NCI-H1930 (cell line): ENCODE data around the gene SLCO3A1.

Source experiments
- DNase-seq, 2 experiments: peaks; one replicate each; lab custom pipeline; 2025; lab: John Stamatoyannopoulos, UW

SLCO3A1 gene

DNA sequence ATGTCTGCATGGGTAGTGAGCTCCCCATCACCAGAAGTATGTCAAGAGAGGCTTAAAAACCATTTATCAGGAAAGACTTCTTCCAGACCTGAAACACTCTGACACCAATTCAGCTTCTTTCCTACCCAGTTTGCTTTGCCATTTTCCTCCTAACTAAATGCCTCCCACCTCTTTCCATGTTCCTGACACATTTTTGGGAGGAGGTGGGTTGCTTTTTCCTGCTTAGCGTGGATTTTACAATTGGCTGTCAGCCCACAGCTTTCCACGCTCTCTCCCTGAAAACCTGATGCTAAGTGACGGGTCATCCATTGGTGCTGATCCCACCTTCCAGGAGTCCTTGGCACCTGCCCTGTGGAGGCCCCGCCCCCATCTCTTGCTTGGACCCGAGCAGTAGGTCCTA is 275.3 kb downstream of the SLCO3A1 start:
- DNase-seq, result no peak

DNA sequence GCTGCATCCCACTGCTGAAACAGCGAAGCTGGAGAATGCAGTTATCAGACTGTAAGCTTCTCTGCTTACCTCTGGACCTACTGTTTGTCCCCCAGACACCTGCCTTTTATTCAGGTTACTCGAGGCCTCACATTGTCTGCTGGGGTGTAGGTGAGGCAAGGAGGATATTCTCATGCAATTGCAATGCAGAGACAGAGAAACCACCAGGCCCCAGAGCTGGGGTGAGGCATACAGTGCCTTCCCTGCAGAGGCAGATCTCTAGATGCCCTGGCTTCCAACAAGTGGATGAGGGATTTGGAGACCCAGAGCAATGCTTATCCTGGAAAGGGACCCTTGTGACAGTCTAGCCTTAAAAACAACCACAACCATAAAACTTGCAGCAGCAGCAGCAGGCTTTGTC is 276.7 kb downstream of the SLCO3A1 start:
- no peak for DNase-seq

DNA sequence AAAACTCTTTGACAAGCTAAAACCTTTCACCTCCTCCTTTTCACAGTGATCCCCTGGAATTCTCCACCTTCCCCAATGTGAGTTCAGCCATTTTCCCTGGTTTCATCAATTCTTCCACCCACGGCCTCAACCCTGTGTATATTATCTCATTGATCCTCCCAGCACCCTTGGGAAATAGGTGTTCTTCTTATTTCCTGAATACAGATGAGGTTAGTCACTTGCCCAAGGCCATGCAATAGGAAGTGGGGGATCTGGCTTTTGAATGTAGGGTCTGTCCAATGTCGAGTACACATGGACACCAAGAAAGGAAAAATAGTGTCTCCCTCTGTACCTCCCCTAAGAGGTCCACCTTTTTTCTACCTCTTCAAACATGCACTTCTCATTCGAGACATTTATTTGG is 277.4 kb downstream of the SLCO3A1 start:
- DNase-seq, result no peak

DNA sequence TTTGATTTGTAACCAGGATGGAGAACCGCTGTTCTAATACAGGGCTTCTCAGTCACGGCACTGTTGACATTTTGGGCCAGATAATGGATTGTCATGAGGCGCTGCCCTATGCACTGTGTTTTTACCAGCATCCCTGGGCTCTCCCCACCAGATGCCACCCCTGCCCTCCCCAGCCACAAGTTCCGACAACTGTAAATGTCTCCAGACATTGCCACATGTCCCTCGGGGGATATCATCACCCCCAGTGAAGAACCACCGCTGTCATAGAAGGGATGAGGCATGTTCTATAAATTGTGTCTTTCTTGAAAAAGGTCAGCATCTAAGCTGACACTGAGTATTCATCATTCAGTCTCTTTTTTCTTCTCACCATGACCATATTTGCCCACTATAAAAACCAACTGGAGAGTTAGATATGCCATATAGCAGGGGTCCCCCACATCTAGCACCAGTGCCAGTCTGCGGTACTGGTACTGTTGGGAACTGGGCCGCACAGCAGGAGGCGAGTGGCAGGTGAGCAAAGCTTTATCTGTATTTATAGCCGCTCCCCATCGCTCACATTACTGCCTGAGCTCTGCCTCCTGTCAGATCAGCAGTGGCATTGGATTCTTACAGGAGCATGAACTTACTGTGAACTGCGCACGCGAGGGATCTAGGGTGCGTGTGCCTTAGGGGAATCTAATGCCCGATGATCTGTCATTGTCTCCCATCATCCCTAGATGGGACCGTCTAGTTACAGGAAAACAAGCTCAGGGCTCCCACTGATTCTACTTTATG is 279.7 kb downstream of the SLCO3A1 start:
- DNase-seq, result no peak

DNA sequence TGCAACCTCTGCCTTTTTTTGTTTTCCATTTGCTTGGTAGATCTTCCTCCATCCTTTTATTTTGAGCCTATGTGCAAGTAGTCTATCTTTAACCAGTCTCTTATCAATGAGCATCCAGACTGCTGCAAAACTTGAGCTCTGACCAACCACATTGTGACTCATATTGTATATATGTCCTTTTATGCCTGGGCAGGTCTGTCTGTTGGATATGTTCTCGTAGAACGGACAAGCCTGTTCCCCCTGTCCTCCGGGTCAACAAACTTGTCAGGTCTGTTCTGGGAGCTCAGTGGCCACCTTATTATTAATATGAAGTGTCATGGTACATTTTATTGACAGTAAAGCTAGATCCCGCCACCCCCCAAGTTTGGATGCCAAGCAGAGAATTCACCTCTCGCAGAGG is 287.3 kb downstream of the SLCO3A1 start:
- no peak for DNase-seq

DNA sequence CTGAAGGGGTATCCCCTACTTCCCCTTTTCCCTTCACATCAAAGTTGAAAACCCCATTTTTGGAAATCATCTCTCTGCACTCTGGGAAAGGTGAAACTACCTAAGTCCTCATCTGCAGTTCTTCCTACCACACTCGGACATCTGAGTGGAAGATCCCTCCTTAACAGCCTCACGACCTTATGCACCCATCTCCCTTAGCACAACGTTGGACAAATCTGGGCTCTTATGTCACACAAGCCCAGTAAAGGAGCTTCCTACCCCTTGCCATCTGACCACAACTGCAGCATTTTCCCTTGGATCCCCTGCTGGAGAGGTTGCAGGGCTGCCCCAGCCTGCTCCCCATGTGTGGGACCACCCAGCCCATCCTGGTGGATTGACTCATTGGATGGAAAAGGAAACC is 288.1 kb downstream of the SLCO3A1 start:
- DNase-seq, result no peak

DNA sequence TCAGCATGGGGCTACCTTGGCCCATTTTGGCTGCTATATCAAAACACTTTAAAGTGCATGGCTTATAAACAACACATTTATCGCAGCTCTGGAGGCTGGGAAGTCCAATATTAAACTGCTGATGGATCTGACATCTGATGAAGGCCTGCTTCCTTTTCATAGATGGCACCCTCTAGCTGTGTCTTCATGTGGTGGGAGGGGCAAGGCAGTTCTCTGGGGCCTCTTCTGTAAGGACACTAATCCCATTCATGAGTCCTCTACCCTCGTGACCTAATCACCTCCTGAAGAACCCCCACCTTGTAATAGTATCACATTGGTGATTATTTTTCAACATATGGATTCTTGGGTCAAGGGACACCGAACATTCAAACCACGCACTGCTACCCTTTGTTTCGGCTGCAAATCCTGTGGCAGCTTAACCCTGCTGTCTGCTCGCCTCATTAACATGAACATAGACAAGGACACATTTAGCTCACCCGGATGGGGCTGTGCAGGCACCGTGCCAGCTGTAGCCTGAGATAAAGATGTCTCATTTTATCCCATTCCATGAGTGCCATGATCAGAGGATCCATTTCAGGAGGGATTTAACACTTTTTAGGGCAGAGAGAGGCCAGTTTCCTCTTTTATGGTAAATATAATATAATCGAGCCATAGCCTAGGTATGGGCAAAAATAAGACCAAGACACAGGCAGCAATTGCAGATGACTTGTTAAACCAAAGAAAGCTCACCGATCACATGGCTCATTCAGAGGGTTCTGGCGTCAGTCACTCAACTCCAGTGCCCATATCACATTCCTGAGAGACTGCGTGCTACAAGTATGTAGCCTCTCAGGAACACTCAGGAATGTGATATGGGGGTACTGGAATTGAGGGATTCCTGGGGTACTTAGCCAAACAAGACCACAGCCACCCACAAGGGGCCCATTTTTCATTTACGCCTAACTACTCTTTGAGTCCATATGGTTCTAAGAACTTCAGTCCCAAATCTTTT is 289.0 kb downstream of the SLCO3A1 start:
- DNase-seq, result no peak

DNA sequence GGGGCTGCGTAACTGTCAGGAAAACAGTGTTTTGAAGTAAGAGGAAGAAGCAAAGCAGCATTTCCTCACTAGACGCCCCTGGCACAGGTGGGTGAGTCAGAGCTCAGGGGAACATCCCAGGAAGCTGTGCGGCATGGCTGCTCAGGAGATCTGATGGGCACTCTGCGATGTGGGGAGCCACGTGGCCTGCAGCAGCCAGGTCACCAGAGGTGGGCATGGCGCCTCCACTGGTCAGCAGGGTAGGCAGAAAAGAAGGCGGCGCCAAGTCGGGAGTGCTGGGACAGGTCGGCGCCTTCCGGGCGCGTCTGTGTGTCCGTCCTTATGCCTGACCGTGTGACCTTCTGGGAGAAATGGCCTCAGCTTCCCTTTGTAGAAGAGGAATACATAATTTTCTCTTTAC is 290.3 kb downstream of the SLCO3A1 start:
- DNase-seq, result no peak

DNA sequence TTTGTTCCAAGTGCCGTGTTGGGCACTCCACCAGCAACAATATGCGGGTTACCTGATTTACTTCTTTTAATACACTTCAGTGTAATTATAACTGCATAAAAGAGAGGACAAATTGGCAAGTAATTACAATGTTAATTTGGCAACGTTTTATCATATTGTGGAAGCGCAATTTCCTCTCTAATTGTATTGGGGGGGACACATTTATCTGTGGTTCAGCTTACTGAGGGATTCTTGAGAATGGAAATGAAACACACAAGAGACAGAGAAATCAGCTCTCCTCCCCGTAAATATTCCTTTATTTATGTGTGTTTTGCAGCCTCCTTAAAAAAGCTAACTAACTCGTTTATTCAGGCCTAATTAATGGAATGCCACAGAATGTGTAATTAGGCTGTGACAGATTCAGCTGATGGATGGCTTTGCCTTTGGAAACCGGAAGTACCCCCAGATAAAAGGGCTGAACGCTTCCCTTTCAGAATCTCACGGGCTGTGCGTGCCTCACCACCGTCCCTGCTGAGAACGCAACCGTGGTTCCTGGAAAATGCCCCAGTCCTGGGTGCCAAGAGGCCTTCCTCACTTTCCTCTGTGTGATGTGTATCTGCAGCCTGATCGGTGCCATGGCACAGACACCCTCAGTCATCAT is 293.1 kb downstream of the SLCO3A1 start:
- DNase-seq, result no peak

DNA sequence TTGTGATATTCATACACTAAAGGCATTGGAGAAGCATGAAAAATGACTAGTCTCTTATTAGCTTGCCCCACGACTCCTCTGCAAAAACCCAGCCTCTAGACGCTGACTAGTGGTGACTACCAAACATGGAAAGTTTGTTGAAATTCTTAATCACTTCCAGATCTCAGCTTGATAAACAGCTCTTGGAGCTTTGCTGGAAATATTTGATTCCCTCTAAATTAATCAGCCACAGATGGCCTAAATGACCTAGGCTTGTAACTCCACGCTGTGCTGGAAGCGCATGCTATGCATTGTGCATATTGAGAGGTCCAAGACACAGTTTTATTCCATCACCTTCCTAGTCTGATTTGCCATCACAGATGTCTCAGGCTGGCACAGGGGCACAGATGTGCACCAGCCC is 295.5 kb downstream of the SLCO3A1 start:
- no peak for DNase-seq

DNA sequence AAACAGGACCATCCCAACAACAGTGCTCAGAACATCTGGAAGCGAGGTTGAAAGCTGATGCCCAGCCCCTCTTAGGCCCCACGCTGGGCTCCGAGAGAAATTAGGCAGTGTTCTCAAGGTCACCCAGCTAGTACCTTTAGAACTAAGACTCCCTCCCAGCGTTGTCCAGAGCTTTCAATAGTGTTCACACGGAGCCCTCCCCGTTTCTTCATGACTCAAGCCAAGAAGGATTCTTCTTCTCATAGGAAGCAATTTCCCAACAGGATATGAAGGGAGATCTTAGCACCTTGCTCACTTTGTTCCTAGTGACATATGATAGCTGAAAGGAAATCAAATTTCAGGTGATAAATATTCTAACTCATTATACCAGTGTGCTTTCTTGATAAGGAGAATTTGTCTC is 296.0 kb downstream of the SLCO3A1 start:
- DNase-seq, result no peak

DNA sequence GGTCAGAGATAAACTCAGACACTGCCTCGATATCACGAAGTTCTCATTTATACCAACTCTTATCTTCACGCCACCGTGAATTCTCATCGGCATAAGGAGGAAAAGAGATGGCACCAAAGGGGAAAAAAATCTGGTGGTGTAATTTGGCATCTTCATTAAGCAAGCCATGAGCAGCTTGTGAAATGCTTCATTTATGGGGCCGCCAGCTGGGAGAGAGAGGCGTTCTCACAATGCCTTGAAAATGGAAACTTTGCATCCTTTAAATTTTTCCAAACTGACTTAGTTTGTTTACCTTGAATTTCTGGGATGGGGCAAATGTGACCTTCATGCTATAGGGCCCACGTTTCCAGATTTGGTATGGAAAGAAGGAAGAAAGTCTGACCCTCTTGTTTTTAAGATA is 297.7 kb downstream of the SLCO3A1 start:
- no peak for DNase-seq

DNA sequence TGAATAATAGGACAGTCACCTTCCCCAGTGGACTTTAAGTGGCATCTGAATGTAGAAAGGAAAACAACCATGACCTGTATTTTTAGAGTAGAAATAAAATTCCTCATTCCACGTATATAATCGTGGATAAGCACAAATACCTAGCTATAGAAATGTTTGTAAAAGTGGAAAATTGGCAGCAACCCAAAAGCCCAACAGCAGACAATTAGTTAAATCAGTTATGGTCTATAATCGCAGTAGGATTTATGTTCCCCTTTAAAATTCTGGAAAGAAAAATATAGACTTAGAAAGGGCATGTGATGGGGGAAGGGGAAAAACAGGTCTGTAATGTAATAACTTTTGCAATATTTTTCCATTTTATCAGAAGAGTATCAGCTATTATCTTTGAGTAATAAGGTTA is 298.2 kb downstream of the SLCO3A1 start:
- no peak for DNase-seq

DNA sequence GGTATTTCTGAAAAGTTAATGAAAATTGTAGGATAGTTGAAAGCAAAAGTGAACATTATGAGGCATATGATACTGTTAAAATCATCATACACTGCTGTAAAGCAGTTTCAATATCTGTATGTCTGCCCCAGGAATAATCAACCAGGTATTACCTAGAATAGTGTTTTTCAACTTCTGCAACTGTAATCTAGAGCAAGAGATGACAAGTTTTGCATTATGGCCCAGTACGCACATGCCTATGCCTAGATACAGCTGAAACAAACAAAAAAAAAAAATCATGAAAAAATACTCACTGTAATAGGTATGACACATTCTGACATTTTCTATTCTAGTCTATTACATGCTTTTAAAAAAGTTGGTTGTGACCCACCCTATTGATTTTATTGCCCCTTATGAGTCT is 299.5 kb downstream of the SLCO3A1 start:
- DNase-seq, result no peak

DNA sequence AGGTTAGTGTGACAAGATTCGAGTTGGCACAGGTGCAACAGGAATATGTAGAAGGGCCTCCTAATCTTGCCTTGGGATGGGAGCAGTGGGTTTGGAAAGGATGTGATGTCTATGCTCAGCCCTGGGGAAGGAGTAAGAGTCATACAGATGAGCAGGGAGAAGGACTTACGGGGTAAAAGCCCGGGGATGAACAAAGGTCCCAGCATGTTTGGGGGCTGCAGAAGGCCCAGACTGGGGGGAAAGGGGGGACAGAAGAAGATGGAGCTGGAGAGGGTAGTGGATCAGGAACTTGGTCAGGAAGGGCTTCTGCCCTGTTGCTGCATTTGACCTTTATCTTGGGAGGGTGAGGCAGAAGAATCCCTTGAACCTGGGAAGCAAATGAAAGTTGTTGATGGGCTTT is 300.1 kb downstream of the SLCO3A1 start:
- DNase-seq, result no peak

DNA sequence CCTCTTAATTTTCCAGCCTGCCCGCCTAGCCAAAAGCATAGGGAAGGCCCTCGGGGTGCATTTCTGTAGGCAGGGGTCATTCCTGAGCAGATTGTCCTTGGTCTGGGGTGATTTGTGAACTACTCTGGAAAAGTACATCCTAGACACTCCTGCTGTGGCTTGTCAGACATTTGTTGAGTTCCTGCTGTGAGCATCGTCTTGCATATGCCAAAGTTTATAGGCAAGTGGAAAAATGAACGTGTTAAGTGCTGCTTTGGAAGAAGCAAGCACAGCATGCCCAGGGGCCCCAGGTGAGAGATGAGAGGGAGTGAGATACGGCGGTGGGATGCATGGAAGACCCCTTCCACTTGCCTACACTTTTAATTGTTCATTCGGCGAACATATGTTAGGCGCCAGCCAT is 302.4 kb downstream of the SLCO3A1 start:
- DNase-seq, result no peak

DNA sequence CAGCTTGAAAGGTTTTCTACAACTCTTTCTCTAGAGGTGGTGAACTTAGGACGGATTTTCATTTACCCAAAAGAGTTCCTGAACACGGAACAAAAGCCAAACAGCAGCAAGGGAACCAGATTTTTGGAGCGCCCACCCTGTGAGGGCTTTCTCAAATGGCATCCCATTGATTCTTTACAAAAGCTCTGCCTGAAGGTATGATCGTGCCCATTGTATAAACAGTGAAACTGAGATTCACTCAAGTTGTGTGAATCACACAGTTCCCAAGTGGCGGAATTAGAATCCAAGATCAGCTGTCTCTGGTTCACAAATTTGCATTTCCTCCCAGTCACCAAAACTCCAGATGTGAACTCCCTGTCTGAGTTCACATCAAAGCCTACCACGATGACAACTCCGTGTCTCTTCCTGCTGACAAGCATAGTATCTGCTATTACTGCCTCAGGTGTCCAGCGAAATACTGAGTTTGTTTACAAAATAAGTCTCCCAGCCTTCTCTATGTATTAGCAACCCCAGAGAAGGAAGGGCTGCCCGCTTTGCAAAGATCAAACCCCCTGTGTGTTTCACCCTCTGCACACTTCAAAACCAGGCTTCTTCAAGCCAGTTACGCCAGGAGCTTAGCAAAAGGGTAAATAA is 304.3 kb downstream of the SLCO3A1 start:
- DNase-seq, result no peak

DNA sequence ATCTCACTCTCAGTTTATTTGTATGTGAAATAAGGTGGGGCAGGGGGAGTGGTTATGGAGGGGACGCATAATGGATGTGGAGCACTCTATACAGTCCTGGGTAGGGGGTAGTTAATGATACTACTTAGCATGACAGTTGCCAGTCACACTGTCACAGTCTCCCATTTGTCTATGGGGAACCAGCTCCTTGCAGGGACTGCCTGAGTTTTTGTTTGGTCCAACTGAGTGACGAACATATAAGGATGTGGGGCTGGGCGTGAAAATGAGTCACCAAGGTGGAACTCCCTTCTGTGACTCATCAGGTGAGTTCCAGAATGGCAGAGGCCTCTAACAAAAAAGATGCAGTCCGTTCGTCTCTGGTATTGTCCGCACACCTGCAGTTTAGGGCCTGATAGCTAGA is 304.9 kb downstream of the SLCO3A1 start:
- DNase-seq, result no peak

DNA sequence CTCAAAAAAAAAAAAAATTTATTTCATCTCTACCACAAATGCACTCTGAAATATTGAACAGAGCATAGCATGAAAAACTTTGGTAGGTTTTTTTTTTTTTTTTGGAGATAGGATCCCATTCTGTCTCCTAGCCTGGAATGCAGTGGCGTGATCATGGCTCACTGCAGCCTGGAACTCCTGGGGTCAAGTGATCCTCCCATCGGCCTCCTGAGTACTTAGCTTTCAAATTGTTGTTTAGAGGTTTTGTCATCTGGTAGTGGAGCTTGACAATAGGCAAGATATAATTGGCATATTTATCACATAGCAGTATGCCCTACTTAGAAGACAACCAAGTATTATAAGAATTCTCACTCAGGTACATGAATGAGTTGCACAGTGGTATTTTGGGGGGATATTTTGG is 306.0 kb downstream of the SLCO3A1 start:
- DNase-seq, result no peak

DNA sequence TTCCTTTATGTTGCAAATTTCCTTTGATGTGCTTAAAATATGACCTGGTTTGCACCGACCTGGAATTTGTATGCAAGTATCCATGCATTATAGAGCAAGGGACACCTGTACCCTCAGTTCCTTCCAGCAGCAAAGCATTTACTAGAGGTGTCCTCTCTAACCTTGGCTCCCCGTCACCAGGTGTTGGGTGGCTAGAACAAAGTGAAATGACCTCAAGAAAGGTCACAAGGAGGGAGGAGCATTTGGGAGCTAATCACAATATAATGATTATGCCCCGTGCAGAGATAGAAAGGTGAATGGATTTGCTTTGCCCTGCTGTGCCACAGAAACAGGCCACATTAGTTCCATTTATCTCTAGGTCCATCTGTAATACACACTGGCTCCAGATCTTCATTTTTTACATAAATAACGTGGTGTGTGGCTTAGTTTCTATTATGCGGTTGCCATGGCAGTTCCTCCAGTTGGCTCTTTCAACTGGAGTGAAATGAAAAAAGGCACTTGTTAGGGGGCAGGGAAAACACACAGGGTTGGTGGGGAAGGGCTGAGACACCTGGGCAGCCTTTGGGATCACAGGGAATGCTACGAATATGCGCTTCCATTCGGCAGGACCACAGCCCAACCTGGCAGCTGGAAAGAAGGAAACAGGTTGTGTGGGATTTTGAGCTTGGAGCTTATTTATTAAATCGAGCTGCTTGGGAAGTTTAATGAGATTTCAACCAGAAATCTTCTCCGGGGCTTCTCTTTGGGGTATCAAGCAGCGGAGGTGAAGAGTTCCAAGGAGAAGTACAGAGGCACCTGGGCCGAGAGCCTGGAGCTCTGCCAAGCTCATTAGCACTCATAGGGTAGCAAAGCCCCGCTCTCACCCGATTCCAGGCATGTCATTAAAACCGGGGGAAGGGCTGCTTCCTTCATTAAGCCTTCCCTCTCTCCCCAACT is 306.7 kb downstream of the SLCO3A1 start:
- no peak for DNase-seq

DNA sequence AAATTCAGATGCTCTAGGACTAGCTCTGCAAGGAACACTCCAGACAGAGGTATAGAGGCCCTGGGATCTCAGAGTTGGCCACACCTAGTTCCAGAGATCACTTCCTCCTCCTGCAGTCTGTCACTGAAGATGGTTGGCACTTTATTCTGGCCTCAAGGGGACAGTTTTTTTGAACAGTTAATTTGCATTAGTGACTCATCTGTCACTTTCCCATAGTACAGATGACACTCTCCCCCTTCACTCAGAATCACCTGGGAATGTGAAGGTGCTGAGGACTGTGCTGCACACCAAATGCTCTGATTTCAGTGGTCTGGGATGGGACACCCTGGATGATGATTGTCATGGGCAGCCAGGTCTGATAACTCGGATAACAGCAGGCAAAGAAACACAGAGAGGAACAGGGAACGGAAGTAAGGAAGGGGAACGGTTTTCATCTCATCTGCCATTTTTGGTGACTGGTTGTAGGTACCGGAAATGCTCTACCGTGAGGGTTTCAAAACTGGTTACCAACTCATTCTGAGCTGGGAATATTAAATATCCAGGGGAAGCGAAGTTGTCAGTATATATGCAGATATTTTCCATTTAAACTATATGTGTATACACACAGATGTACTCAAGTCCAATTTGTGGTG is 307.6 kb downstream of the SLCO3A1 start:
- no peak for DNase-seq
